HG02840 (cell line): ENCODE results near the gene APIP.

Experiments used
- ATAC-seq: cut with Tn5 transposase; IDR thresholded peaks from one replicate; pipeline ENCODE4 v1.9.1; 2021; ENCODE audit warnings: mild to moderate bottlenecking, moderate library complexity, moderate number of reproducible peaks; ENCODE audit not compliant: unreplicated experiment, low FRiP score

APIP gene, protein sequence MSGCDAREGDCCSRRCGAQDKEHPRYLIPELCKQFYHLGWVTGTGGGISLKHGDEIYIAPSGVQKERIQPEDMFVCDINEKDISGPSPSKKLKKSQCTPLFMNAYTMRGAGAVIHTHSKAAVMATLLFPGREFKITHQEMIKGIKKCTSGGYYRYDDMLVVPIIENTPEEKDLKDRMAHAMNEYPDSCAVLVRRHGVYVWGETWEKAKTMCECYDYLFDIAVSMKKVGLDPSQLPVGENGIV

DNA sequence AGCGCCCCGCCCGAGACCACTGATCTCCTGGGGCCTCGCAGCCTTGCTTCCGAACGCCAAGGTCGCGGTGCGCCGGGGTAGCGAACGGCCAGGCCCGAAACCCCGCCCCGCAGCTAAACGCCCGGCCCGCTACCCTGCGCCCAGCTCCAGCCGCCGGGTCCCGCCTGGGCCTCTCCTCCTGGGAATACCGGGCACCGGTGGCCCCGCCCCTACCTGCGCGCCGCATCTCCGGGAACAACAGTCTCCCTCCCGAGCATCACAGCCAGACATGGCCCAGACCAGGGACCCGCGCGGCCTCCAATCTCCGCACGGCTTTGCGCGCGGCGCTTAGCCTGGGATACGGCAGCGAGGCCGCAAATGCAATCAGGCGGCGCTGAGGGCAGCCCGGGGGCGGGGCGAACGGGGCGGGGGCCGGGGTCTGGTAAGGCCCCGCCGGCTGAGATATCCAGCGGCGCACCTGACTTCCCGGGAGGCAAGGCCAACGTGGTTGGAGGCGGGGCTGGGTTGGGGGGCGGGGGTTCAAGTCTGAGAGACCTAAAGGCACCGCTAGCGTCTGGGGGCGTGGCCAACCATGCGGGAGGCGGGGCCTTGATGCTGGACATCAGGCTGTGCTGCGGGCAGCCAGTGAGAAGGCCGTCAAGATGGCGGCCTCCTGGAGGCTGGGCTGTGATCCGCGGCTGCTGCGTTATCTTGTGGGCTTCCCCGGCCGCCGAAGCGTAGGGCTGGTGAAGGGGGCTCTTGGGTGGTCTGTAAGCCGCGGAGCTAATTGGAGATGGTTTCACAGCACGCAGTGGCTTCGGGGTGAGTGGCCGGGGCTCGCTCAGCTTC lies at the start of gene APIP, which contains the start of gene PDHX:
TSS of gene APIP (minus strand) at position 365 of the 828 bp plus-strand sequence. CDS start at position 270, 95 bp downstream.
TSS of gene PDHX (plus strand) at position 604 of the 828 bp plus-strand sequence. CDS start at position 642, 38 bp downstream.
- ATAC-seq = peak; percentile 87

DNA sequence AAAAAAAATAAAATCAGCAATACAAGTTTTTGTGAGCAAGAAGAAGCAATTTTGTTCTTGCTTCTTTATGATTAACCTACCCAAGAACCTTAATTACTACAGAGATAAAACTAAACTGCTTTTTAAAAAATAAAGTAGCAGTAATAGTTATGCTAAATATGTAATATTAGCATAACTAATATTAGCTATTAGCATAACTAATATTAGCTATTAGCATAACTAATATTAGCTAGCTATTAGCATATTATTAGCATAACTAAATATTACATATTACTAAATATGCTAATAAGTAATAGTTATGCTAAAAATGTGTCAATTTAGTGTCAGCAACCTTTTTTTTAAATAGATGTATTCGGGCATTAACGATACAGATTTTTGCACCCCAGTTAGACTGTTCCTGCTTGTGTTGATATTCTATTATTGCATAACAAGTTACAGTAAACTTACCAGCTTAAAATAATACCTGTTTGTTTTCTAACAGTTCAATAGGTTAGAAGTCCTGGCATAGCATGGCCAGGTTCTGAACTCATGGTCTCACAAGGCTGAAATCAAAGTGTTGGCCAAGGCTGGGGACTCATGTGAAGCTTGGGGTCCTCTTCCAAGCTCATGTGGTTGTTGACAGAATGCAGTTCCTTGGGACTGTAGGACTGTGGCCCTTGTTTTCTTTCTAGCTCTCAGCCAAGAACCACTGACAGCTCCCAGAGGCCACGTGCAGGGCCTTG lies 48.6 kb upstream of the APIP start:
- ATAC-seq = no peak

DNA sequence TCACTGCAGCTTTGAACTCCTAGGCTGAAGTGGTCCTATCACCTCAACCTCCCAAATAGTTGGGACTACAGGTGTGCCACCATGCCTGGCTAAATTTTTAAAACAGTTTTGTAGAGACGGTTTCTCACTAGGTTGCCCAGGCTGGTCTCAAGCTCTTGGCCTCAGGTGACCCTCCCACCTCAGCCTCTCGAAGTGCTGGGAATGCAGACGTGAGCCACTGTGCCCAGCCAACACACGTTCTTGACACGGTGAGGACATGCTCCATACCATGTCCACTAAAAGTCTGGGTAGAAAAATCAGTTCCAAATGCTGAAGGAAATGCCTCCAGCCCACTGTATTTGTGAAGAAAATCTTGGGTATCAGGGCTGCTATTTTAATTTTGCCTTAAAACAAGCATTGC lies 47.2 kb upstream of the APIP start:
- no peak for ATAC-seq

DNA sequence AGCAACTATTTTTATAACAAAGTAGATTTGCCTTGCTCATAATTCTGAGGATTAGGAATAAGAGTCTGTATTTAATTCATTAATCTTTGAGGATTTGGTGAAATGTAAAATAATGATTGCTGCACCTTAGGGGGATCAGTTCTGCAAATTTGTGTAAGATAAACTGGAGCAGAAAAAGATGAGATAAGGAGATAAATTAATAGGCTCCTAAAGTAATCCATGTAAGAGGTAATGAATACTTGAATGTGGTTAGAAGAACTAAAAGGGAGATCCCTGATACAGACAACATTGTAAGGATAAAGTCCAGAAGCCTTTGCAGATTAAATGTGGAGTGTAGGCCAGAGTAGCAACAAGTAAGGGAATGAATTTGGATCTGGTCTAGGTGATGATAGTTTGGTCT lies 45.9 kb upstream of the APIP start:
- no peak for ATAC-seq

DNA sequence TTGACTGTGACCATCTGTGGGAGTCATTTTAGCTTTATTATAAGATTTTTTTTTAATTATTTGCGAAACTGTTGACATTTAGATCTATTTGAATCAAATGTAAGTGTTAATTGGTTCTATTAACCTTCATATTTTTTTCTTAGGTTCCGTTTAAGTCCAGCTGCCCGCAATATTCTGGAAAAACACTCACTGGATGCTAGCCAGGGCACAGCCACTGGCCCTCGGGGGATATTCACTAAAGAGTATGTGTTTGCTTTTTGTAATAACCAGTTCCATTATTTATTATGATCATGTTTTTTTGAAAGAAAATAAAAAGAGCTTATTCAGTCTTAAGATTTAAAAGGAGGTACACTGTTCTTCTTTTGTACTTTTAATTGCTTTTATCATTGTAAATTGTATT lies 44.1 kb upstream of the APIP start:
- no peak for ATAC-seq

DNA sequence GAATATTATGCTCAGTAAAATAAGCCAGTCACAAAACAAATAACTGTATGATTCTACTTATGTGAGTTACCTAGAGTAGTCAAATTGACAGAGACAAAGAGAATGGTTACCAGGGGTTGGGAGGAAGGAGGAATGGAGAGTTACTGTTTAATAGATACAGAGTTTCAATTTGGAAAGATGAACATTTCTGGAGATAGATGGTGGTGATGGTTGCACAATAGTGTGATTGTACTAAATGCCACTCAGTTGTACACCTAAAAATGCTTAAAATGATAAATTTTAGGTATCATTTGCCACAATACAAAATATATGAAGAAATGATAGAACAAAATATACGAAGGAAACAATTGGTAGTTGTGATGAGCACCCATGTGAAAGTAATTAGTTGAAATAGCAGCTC lies 43.6 kb upstream of the APIP start:
- no peak for ATAC-seq

DNA sequence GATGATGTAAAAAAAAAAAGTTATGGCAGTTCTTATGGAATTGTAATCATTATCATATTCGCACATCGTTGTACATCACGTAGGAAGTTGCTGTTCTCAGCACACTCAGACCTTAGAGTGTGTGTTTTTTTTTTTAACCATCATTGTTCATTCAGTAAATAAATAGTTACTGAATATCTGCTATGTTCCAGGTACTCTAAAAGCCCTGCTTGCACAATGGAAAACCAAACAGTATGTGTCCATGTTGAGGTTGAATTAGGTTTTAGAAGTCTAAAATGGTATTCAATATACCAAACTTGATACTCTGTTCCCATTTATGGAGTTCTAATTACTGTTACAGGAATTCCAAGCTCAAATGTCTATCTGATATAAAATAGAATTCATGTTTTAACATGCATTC lies 41.4 kb upstream of the APIP start:
- ATAC-seq = no peak

DNA sequence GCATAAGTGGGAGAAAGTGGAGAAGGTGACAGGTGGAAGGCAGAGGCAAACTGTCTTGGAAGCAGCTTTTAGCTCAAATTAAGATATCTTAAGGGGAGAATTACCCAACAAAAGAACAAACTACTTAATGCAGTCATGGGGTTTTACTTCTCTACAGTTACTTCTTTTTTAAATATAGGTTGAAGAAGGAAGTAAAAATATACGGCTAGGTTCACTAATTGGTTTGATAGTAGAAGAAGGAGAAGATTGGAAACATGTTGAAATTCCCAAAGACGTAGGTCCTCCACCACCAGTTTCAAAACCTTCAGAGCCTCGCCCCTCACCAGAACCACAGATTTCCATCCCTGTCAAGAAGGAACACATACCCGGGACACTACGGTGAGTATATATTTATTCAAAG lies 41.0 kb upstream of the APIP start:
- no peak for ATAC-seq

DNA sequence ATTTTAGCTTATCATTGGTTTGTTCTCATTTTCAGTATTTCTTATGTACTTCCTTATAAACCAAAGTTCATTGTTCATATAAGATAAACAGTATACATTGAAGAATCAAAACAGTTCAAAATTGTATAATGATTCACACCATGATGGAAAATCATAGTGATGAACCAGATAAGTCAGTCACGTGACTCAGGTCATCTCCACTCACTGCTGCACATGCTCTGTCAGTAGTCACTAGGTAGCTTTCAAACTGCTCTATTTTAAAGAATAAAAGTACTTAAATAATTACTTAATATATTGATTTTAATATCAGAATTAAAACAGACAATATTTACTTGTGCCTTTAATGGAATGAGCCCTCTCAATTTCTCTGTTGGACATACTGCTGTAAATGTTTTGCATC lies 37.8 kb upstream of the APIP start:
- no peak for ATAC-seq

DNA sequence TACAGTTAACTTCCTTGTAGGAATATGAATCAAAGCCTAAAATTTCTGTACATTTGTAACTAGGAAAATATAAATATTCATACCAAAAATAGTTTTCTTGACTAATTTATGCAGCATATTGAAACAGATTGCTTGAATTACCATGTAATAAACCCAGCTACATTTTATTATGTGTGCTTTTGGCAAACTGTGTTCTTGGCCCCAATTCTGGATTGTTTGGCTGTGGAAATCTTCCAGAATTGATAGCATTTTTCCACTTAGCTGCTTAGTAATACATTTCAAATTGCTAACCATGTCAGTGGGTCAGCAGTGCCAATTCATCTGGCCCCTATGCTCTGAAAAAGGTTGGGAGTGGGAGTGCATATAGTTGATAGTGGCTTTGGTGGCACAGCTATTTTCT lies 32.5 kb upstream of the APIP start:
- no peak for ATAC-seq

DNA sequence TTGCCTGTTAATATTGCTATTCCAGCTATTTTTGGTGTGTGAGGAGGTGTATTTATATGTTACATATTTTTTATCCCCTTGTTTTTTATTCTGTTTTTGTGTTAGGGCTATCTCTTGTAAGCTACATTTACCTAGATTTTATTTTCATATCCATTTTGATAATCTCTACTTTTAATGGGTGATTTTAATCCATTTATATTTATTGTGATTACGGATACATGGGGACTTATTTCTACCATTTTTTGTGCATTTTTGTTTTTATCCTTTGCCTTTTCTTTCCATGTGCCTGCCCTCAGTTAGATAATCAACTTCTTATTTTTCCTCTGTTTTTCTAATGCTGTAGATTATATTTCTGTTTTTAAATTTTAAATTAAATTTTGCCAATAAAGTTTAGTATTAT lies 28.5 kb upstream of the APIP start:
- no peak for ATAC-seq

DNA sequence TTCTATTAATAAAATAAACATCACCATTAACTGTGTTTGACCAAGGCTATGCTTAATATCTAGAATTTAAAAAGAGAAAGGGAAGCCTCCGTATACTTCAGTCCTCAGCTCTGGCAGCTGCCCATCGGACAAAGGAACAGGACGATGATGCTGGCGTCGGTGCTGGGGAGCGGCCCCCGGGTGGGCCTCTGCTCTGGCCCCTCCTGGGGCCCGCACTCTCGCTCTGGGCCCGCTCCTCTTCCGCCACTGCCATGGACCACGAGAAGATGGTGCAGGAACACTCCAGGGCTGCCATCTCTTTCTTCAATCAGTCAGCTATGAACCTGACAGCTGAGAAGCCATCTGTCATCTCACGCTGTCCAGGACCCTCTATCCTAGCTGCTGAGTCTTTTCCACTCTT lies 25.5 kb upstream of the APIP start:
- ATAC-seq = no peak

DNA sequence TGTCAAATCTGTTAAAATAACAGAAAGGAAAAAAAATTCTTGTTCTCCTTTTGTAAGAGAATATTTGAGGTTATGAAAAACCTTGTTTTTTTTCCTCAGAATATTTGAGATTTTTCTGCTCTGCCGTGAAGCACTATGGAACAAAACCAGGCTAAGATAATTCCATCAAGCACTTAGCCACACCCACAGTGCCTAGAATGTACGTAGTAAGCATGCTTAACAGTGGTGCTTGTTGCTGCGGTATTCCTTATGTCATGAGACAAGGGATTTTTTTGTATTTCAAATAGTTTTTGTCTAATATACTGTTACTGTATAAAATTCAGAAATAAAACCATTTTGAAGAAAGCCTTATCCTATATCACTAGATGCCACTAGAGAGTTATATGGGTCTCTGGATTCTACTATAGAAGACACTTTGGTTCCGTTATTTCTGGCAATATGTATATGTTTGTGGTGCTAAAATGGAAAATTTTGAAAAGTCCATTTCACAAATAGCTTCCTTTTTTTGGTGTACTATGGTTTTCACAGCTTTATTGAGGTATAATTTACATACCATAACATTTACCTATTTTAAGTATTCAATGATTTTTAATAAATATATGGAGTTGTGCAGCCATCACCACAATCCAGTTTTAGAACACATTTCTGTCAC lies 24.0 kb upstream of the APIP start:
- no peak for ATAC-seq

DNA sequence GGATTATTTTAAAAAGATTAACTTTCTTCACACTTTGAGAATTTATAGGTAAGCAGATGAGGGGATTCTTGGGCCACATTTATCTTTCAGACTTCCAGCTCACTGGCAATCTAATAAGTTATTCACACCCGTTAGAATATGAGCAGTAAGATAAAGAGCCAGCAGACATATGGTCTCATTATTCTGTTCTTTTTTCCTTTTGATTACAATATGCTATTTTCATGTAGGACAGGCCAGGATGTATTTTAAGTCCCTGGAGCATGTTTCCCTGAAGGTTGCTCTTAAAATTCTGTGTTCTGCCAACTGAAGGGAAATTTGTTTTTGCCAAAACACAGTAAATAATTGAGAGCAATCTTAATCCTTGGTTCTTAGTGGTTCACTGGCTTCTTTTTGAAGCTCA lies 22.4 kb upstream of the APIP start:
- ATAC-seq = no peak

DNA sequence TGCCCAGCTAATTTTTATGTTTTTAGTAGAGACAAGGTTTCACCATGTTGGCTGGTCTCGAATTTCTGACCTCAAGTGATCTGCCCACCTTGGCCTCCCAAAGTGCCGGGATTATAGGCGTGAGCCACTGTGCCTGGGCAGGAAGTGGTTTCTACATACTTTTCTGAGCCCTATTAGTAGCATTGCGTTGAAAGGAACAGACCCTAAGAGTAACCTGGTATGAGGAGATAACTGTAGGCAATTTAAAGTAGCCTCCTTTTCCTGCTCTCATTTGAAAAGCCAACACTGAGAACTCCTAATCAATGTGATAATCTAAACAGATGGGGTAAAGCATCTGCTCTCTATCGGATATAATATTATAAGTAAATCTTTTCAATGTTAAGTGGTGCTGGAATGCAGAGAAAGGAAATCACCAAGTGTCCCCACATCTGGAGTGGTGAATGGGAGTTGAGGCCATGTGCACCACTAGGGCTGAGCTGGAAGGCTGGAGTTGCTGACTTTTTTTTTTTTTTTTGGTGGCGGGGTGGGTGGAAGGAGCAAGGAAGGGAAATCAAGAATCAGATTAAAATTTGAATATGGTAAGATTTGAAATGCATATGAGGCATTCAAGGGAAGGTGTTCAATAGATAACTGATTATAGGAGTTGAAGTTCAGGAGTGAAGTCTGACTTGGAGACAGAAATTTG lies 20.9 kb upstream of the APIP start:
- no peak for ATAC-seq

DNA sequence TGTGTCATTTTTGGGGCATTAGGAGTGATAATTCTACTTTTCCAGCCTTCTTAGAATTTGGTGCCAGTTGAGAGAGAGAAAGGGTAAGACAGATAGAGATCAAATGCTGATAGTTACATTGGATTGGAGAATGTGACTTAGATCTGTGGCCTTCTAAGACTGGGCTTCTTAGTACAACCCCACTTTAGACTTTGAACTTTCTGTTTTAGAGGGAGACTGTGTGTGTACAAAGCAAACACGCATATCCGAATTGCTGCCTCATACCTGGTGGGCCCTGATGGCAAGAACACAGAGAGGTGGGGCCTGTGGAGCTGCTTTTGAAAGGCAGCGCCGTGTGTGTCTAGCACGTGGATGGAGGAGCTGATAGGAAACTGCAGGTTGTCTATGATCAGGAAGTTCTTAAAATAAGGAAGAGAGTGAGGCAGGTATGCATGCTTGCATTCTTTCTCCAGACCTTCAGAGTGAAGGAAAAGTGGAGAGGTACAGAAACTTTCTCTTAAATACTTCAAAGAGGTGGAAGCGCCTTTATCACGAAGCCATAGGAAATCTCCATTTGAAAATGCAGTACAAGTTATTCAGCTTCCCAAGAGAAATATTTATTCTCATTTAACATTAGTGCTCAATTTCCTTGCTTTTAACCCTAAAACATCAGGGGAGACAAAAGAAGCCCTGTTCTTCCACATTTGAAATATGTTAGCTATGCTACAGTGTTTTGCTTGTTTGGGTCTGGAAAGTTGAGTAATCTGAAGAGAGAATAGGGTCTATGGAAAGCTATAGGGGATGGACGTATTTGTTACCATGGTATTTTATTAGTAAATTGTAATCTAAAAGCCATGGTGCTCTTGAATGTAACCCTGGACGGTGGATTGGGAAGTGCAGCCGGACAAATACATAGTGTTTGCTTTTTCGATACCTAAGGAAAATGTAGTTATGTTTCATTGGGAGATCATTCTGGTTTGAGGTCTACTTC lies 13.9 kb upstream of the APIP start:
- no peak for ATAC-seq

DNA sequence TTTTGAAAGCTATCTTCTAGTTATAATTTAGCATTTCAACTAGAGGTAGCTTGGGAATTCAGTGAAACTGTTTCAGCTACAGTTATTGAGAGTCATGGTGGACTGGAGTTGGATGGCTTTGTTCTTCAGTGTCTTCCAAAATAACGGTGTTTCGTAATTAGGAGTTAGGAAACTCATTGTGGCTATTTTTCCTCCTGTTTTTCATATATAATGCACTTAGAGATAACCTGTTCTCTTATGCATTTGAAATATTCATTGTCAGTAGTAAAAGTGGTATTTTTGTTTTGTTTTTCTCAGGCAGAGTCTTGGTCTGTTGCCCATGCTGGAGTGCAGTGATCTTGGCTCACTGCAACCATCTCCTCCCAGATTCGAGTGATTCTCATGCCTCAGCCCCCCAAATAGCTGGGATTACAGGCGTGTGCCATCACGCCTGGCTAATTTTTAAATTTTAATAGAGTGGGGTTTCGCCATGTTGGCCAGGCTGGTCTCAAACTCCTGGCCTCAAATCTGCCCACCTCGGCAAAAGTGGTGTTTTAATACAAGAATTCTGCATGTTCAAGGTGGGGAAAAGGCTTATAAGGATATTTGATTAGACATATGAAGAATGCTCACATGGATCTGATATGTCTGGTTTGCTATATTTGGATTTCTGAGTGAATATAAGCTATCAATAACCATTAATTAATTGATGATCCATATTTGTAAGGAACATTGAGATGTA lies 12.9 kb upstream of the APIP start:
- ATAC-seq = no peak

DNA sequence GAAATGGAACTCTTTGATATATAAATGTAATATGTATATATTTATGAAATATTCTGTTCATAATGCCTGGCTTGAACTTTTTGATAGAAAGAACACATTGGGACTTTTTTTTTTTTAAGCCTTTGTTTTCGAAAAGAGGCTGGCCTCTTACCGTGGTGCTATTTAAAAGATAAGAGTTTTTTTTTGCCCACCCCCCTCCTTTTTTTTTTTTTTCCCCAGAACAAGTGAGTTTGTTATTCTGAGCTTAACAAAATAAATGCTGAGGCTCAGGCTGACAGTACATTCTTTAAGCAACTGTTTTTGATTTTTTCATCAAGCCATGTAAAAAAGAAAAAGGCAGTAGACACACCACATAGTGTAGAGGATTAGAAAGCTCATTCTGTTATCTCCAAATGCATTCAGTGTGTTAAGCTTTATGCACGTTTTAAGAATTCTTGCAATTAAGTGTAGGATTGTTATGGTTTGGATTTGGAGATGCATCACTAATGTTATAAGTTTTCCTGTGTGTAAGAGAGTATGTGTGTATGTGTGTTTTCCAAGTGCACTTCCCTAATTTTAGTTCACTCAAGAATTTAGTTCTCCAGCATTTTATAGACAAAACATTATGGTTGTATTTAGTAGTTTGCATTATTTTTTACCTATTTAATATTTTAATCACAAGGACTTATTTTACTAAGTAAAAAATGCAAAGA lies 12.2 kb upstream of the APIP start:
- no peak for ATAC-seq
